Keratinocyte (primary cell): Measurements from ENCODE around the gene CSDE1.

ENCODE experiments used
- CTCF ChIP-seq, 3 experiments: IDR thresholded peaks in 1 of 3; conservative IDR thresholded peaks in 1 of 3; optimal IDR thresholded peaks in 1 of 3; 2 replicates in 2 of 3; 3 replicates in 1 of 3; pipeline versions ENCODE3 to v1.5.1; 2011; ENCODE audit warnings: low read length in 3 of 3, mild to moderate bottlenecking in 3 of 3, moderate library complexity in 2 of 3, control low read depth in 1 of 3, inconsistent platforms in 1 of 3; ENCODE audit not compliant: insufficient read depth in 2 of 3; ENCODE audit errors: extremely low read depth in 1 of 3
- EZH2 ChIP-seq: IDR thresholded peaks from one replicate; pipeline ENCODE4 v1.6.1; 2012; ENCODE audit warnings: inconsistent platforms, mild to moderate bottlenecking, low read length, moderate library complexity

DNA sequence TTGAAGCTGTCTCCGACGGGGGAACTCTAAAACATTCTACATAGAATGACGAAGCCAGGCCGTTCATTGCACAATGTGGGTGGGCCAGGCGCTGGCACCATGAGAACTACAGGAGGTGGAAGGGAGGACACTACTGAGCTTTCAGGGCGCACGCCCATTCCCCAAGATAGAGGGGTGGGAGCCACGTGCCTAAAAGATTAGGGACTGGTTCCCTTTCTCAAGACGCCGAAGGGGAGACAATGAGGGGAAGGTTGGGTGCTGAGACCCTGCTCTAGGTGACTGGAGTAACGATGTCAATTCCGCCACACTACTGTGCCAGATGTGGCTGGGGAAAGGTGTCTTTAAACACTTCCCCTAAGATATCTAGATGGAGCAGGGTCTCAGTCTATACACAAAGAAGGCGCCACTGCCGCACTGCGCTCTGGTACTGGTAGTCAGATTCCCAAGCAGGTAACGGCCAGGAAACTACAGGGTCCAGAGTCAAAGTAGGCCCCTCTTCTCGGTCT lies 782 bp downstream of the CSDE1 start:
- TF ChIP-seq CTCF (optimal IDR thresholded peaks at IDR 0.05 in 1 of 3, IDR thresholded peaks at IDR 0.05 in 1 of 3, conservative IDR thresholded peaks at IDR 0.05 in 1 of 3; ENCODE audit: extremely low read depth in 1 of 3, insufficient read depth in 2 of 3, low read length in 3 of 3) (no peak), EZH2 (no peak)
